ENCODE measurements around the gene TPST2.

- TF ChIP-seq POLR2A (IDR thresholded peaks at IDR 0.05) = no peak
- TF ChIP-seq, protein P1, sequence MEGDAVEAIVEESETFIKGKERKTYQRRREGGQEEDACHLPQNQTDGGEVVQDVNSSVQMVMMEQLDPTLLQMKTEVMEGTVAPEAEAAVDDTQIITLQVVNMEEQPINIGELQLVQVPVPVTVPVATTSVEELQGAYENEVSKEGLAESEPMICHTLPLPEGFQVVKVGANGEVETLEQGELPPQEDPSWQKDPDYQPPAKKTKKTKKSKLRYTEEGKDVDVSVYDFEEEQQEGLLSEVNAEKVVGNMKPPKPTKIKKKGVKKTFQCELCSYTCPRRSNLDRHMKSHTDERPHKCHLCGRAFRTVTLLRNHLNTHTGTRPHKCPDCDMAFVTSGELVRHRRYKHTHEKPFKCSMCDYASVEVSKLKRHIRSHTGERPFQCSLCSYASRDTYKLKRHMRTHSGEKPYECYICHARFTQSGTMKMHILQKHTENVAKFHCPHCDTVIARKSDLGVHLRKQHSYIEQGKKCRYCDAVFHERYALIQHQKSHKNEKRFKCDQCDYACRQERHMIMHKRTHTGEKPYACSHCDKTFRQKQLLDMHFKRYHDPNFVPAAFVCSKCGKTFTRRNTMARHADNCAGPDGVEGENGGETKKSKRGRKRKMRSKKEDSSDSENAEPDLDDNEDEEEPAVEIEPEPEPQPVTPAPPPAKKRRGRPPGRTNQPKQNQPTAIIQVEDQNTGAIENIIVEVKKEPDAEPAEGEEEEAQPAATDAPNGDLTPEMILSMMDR (IDR thresholded peaks at IDR 0.05) = no peak
Measured at GRCh38 chr22:26555478-26555877, 34.5 kb downstream of the TPST2 start.

All from esophagus squamous epithelium (tissue), 4 donors.